ENCODE results near the gene ARMC9. TPM values are rescaled to one million over a fixed set of nuclear protein-coding genes. Genes with fewer than 3 reads are reported as not detected.

The ARMC9 gene
- total and polyA plus RNA-seq, 2 of the 13 experiments (the other 11 are each of a cell fraction or from before 2014, with no cell fraction given) = 9.1 to 12.8 TPM

- peak; percentile 45; the same call in 1 of the 2 replicates for TF ChIP-seq ARNT2 (CRISPR knock-in tag; IDR thresholded peaks at IDR 0.05; ENCODE audit: low read depth)
- peak; percentile 30; the same call in 1 of the 2 replicates for TF ChIP-seq ZNF691 (CRISPR knock-in tag; IDR thresholded peaks at IDR 0.05; ENCODE audit: borderline replicate concordance, low read depth)
- no peak for TF ChIP-seq ZNF563 (CRISPR knock-in tag; IDR thresholded peaks at IDR 0.05)
- peak; percentile 43; the same call in 1 of the 2 replicates for TF ChIP-seq ZSCAN21 (CRISPR knock-in tag; IDR thresholded peaks at IDR 0.05; ENCODE audit: borderline replicate concordance)
- TF ChIP-seq MXD4 (CRISPR knock-in tag; IDR thresholded peaks at IDR 0.05) = no peak
- TF ChIP-seq RXRB (CRISPR knock-in tag; IDR thresholded peaks at IDR 0.05; ENCODE audit: borderline replicate concordance) = peak; percentile 11; the same call in 1 of the 2 replicates
- TF ChIP-seq ZNF776 (CRISPR knock-in tag; IDR thresholded peaks at IDR 0.05) = 0 out of 2 replicates have a peak, but pooled peaks have one; percentile 30
- TF ChIP-seq ZBTB7B (CRISPR knock-in tag; IDR thresholded peaks at IDR 0.05) = peak; percentile 52; the same call in 1 of the 2 replicates
- TF ChIP-seq GMEB1 (CRISPR knock-in tag; IDR thresholded peaks at IDR 0.05; ENCODE audit: borderline replicate concordance) = peak; percentile 43; the same call in 1 of the 2 replicates
- TF ChIP-seq ZNF747 (CRISPR knock-in tag; IDR thresholded peaks at IDR 0.05; ENCODE audit: borderline replicate concordance) = no peak
- no peak for TF ChIP-seq ZNF530 (CRISPR knock-in tag; IDR thresholded peaks at IDR 0.05; ENCODE audit: low read depth)
- peak; percentile 80 for TF ChIP-seq POLR2G (IDR thresholded peaks at IDR 0.05; ENCODE audit: low read depth, low read length)
- no peak for TF ChIP-seq KAT2B (IDR thresholded peaks at IDR 0.05; ENCODE audit: borderline replicate concordance, low read depth, low read length)
- TF ChIP-seq ZNF362 (CRISPR knock-in tag; IDR thresholded peaks at IDR 0.05; ENCODE audit: borderline replicate concordance) = no peak
- peak; percentile 84; the same call in 1 of the 2 replicates for TF ChIP-seq ZNF274 (CRISPR knock-in tag; IDR thresholded peaks at IDR 0.05)
- TF ChIP-seq POGZ (CRISPR knock-in tag; IDR thresholded peaks at IDR 0.05) = no peak
- TF ChIP-seq ATAD3A (CRISPR knock-in tag; IDR thresholded peaks at IDR 0.05) = no peak
- 0 out of 2 replicates have a peak, but pooled peaks have one; percentile 62 for TF ChIP-seq ZNF343 (CRISPR knock-in tag; IDR thresholded peaks at IDR 0.05)
- TF ChIP-seq ZNF414 (CRISPR knock-in tag; IDR thresholded peaks at IDR 0.05) = 0 out of 2 replicates have a peak, but pooled peaks have one; percentile 42
- 0 out of 2 replicates have a peak, but pooled peaks have one; percentile 34 for TF ChIP-seq ZNF598 (CRISPR knock-in tag; IDR thresholded peaks at IDR 0.05; ENCODE audit: borderline replicate concordance)
- no peak for TF ChIP-seq ZNF704 (CRISPR knock-in tag; IDR thresholded peaks at IDR 0.05; ENCODE audit: borderline replicate concordance)
- TF ChIP-seq FOSL2 (CRISPR knock-in tag; IDR thresholded peaks at IDR 0.05) = peak; percentile 84
Measured at GRCh38 chr2:231387904-231388724, 189.7 kb downstream of the ARMC9 start (continued).

Data from HepG2 (cell line).